Stimulated activated CD4-positive, alpha-beta T cell treated with anti-CD3 and anti-CD28 coated beads, Interleukin-1b, Interleukin-23, amount 100 ng/mL, for 4 hours (primary cell): Measurements from ENCODE around the gene LCE2A.
"Not testable (repeated sequence)": the region's sequence is repeated elsewhere in the genome, so short reads cannot be mapped to it uniquely, and the experiment has no call there.

Experiments used
- DNase-seq, 2 donors: peaks; one replicate each; pipeline ENCODE4 v3.0.0-alpha.2; 2020; ENCODE audit warnings: low read depth in 2 of 2

Gene LCE2A, protein sequence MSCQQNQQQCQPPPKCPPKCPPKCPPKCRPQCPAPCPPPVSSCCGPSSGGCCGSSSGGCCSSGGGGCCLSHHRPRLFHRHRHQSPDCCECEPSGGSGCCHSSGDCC

DNA sequence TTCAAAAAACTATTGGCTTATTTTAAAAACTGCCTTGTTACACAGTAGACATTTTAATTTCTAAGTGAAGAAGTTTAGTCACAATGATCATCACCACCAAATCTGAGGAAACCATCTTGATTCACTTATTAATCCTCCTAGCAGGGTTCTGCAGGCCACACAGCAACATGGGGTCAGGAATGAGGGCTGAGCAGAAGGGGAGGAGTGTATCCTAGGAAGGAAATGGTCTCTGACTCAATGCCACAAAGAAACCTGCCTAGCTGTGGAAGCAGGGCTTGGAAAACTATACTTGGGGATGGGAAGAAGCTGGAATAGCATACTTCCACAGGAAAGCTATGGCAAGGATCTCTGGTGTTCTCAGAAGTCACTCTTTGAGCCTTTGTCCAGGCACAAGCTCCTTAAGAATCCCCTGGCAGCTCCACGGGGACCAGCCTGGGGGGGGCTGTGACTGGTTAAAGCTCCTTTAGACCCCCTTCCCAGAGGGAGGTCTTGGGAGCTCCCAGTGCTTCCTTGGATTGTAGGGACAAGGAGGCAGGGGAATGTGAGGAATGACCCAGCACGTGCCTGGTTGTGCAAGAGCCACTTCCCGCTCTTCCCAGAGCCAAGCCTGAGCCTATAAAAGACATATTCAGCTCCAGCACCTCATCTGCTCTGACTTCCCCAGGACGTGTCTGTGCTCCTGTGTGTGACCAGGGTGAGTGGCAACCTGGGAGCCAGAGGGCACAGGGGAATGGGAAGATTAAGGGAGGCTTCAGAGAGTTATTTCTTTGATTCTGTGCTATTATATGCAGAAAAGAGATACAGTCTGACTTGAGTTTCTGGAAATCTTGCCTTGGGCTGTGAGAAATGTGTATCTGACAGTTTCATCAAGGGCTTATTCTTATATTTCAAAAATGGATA, at the start of gene LCE2A:
Gene LCE2A, plus strand, starts transcription at position 645 of the 900 bp plus-strand sequence. CDS start 557 bp downstream, outside the sequence.
- no peak for DNase-seq

GRCh38 chr1:152654110-152654509, 44.0 kb upstream of the LCE2A start:
- DNase-seq = peak; percentile 5 to 11

DNA sequence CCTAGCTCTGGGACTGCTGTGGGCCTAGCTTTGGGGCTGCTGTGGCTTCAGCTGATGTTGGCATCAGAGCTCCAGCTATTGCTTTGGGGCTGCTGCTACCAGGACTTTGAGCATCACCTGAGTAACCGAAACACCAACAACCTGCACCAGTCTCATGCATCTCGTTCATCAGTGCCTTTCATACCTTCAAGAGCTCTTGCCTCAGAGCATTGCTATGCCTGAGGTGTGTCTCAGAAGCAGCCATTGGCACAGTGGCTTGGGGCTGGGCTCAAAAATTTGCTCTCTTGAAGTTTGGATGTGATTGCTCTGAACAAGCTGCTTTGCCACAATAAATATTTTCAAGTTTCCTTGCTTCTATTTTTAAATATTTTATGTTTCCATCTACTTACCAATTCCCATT, 41.7 kb upstream of the LCE2A start:
- DNase-seq = no peak

DNA sequence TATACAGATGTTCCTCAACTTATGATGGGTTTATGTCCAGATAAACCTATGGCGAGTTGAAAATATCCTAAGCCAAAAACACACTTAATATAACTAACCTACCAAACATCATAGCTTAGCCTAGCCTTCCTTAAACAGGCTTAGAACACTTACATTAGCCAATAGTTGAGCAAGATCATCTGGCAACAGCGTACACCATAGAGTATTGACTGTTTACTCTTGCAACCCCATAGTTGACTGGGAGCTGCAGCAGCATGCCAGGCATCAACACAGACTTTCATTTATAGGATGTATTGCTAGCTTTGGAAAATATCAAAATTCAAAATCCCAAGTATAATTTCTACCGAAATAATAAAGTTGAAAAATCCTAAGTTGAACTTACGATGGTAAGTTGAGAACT, 40.5 kb upstream of the LCE2A start:
- no peak for DNase-seq

- DNase-seq = no peak
Observed at GRCh38 chr1:152658649-152659048, 39.5 kb upstream of the LCE2A start.

DNA sequence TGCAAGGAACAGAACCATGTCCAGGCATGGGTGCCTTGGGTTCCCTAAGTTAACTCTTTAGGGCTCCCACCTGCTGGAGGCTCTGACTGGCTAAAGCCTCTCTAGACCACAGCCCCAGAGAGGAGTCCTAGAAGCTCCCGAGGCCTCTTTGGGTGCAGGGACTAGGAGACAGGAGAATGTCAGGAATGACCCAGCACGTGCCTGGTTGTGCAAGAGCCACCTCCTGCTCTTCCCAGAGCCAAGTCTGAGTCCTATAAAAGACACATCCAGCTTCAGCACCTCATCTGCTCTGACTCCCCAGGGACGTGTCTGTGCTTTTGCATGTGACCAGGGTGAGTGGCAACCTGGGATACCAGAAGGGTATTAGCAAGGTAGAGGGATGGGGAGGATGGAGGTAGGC, 35.0 kb upstream of the LCE2A start, which contains the start of gene LCE2D:
Gene LCE2D, plus strand, starts transcription at position 283 of the 400 bp plus-strand sequence. CDS start 726 bp downstream, outside the sequence.
- no peak for DNase-seq

DNA sequence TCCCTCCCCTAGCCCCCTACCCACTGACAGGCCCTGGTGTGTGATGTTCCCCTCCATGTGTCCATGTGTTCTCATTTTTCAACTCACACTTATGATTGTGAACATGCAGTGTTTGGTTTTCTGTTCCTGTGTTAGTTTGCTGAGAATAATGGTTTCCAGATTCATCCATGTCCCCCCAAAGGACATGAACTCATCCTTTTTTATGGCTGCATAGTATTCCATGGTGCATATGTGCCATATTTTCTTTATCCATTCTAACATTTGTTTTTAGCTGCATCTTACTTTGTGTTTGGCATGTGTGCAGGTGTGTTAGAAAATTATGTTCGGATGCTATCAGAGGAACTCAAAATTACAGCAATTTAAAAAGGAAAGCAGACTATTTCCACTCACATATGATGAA, 32.0 kb upstream of the LCE2A start:
- DNase-seq = not testable (repeated sequence)

GRCh38 chr1:152667648-152668047, 30.5 kb upstream of the LCE2A start:
- DNase-seq = no peak

GRCh38 chr1:152673016-152673415, 25.1 kb upstream of the LCE2A start:
- no peak for DNase-seq

DNA sequence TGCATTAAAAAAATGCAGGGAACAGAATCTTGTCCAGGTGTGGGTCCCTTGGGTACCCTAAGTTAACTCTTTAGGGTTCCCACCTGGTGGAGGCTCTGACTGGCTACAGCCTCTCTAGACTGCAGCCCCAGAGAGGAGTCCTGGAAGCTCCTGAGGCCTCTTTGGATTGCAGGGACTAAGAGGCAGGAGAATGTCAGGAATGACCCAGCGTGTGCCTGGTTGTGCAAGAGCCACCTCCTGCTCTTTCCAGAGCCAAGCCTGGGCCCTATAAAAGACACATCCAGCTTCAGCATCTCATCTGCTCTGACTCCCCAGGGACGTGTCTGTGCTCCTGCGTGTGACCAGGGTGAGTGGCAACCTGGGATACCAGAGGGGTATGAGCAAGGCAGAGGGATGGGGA, 23.2 kb upstream of the LCE2A start, which contains the start of gene LCE2C:
Gene LCE2C, plus strand, starts transcription at position 297 of the 400 bp plus-strand sequence. CDS start 737 bp downstream, outside the sequence.
- not testable (repeated sequence) for DNase-seq

DNA sequence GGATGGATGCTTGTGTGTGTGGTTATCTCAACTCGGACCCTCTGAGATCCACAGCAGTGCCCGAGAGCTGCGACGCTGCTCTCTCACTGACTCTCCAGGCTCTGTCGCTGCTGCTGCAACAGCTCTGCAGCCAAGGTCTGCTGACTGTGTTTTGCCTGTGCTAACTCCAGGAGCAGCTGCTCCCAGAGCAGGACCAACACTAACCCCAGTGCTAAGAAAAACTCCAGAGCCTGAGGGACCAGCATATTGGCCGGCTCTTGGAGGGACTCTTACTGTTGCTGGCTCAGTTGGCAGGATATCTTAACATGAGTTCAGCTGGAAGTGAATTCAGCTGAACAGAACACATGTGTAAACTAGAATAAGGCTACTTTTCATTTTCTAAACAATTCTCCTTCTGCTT, 18.7 kb upstream of the LCE2A start:
- DNase-seq = no peak

GRCh38 chr1:152681616-152682015, 16.5 kb upstream of the LCE2A start:
- no peak for DNase-seq

DNA sequence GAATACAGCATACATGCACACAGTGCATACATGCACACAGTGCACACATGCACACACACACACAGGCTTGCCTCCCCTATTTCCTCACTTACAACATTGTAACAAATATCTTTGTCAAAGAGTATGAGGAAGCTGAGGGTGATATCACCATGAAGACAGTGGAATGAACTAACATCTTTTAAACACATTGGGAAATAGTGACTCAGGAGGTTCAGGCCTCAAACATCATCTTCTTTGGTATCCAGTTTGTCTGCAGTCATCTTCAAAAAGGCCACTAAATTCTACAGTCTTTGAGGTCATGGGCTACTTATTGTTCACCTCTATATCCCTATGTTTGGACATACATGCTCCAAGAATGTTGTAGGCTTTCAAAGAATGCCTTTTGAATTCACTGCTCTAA, 14.3 kb upstream of the LCE2A start:
- DNase-seq = no peak

- DNase-seq = not testable (repeated sequence)
Observed at GRCh38 chr1:152685823-152686222, 12.3 kb upstream of the LCE2A start, which contains the start of gene LCE2B. LCE2B (plus strand) TSS chr1:152686123; CDS start chr1:152686844, 721 bp downstream.

GRCh38 chr1:152699746-152700145, 1.6 kb downstream of the LCE2A start:
- no peak for DNase-seq

DNA sequence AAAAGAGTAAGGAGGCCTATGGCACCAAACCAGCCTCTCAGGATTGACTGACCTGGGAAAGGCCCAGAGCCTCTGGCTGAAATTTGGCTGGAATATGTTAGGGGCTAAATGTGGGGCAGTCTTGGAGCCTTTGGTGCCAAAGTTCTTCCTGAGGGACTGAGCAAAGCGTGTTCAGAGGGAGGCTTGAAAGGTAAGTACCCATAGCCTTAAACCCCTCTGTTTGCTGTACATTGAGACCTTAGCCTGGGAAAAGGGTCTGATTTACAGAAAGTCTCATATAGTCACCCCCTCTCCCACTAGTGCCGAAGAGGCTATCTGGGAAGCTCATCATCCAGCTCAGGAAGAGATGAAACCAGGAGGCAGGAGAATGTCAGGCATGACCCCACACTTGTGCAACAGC, 9.7 kb downstream of the LCE2A start, which contains the start of gene LCE4A:
Gene LCE4A, plus strand, starts transcription at position 301 of the 400 bp plus-strand sequence. CDS start 916 bp downstream, outside the sequence.
- no peak for DNase-seq

GRCh38 chr1:152718238-152718637, 20.1 kb downstream of the LCE2A start:
- DNase-seq = no peak

GRCh38 chr1:152725261-152725660, 27.1 kb downstream of the LCE2A start:
- DNase-seq = no peak

- no peak for DNase-seq
Observed at GRCh38 chr1:152728986-152729385, 30.8 kb downstream of the LCE2A start.

- no peak for DNase-seq
Observed at GRCh38 chr1:152735648-152736047, 37.5 kb downstream of the LCE2A start.

DNA sequence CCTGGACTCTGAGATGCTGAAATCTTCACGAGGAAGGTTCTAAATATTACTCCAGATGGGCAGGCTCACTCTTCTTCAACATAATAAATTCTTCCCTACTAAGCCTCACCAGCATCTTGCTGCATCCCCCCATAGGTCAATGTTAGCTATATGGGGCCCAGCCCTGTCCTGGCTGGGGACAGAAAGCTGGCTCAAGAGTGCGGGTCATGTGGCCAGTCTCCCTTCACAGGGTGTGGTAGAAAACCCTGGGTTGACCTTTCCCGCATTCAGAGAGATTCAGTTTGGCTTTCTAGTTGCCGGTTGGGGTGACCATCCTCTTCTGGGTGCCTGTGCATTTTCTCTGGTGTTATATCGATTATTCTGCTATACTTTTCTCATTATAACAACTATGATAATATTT, 39.9 kb downstream of the LCE2A start:
- DNase-seq = no peak

DNA sequence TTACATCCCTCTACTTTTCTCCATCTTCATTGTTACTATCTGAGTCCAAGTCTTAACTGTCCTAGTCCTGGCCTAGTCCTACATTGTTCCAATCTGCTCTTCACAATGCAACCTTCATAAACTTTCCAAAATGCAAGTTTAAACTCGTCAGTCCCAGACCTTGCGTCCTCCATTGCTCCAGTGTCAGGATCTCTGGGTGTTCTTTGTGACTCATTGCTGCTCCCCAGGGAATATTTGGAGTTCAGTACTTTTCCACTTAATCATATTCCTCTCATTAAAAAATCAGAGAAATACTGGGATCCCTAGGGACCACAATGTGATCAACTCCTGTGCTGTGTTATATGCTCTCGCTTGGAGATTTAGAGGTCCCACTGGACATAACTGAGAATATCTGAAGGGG, 41.7 kb downstream of the LCE2A start:
- DNase-seq = no peak

GRCh38 chr1:152741656-152742055, 43.5 kb downstream of the LCE2A start:
- DNase-seq = no peak
